Naive thymus-derived CD4-positive, alpha-beta T cell (primary cell): ENCODE data around the gene DPH7. TPM values are rescaled to one million over a fixed set of nuclear protein-coding genes. Genes with fewer than 3 reads are reported as not detected.
A peak's percentile ranks its signal among the peaks of the same experiment; 100 is the strongest.
"Not testable (repeated sequence)": the region's sequence is repeated elsewhere in the genome, so short reads cannot be mapped to it uniquely, and the experiment has no call there.

Experiments
- ATAC-seq: fragments of 150-1000 bp; cut with Tn5 transposase; 2 replicates; pipeline ENCODE4 v1.10.0; 2021; ENCODE audit warnings: mild to moderate bottlenecking, moderate library complexity
- CTCF ChIA-PET: fragments of 350-600 bp; sonication (Branson Sonifier 250); formaldehyde crosslinking; loops from one replicate; lab custom pipeline; 2021; ENCODE audit warnings: antibody characterized with exemption; lab: Charles Lee
- POLR2A ChIA-PET: fragments of 350-600 bp; sonication (Branson Sonifier 250); formaldehyde crosslinking; loops from one replicate; lab custom pipeline; 2021; ENCODE audit warnings: antibody characterized with exemption, inconsistent platforms; lab: Charles Lee
- DNase-seq, 9 donors: peaks; one replicate each; pipeline versions ENCODE4 v3.0.0 to v3.0.0-alpha.2; 2020 to 2022; ENCODE audit warnings: mixed read lengths in 1 of 9
- H3K27ac ChIP-seq: one replicate; pipeline ENCODE4 v1.7.0; 2013; ENCODE audit warnings: mild to moderate bottlenecking, low read depth, low read length, moderate library complexity
- H3K27me3 ChIP-seq, 2 donors: one replicate each; pipeline ENCODE4 v1.7.0; 2013; ENCODE audit warnings: low read length in 2 of 2, mild to moderate bottlenecking in 2 of 2, moderate library complexity in 2 of 2; ENCODE audit not compliant: control insufficient read depth in 2 of 2, insufficient read depth in 2 of 2
- H3K36me3 ChIP-seq, 3 experiments: 1 replicate in 2 of 3; 2 replicates in 1 of 3; pipeline ENCODE4 v1.7.0; 2013; ENCODE audit warnings: low read length in 3 of 3, mild to moderate bottlenecking in 3 of 3, moderate library complexity in 1 of 3; ENCODE audit not compliant: insufficient read depth in 3 of 3, control insufficient read depth in 2 of 3
- H3K4me1 ChIP-seq, 2 donors: one replicate each; pipeline ENCODE4 v1.7.0; 2013; ENCODE audit warnings: low read length in 2 of 2, mild to moderate bottlenecking in 2 of 2, moderate library complexity in 1 of 2; ENCODE audit not compliant: control insufficient read depth in 2 of 2, insufficient read depth in 2 of 2
- H3K4me3 ChIP-seq: 2 replicates; pipeline ENCODE4 v1.7.0; 2013; ENCODE audit warnings: mild to moderate bottlenecking, low read length
- H3K9me3 ChIP-seq, 3 experiments: 1 replicate in 2 of 3; 2 replicates in 1 of 3; pipeline ENCODE4 v1.7.0; 2013; ENCODE audit warnings: low read length in 3 of 3; ENCODE audit not compliant: control insufficient read depth in 2 of 3
- H3K27ac Mint-ChIP-seq, 9 donors: one replicate each; pipeline ENCODE4 v1.8.0; 2020 to 2022; ENCODE audit warnings: mixed read lengths in 9 of 9, mild to moderate bottlenecking in 8 of 9, moderate library complexity in 5 of 9, inconsistent platforms in 2 of 9
- H3K27me3 Mint-ChIP-seq, 5 donors: one replicate each; pipeline ENCODE4 v1.8.0; 2021 to 2022; ENCODE audit warnings: mixed read lengths in 5 of 5, mild to moderate bottlenecking in 1 of 5
- H3K36me3 Mint-ChIP-seq, 5 donors: one replicate each; pipeline ENCODE4 v1.8.0; 2020 to 2022; ENCODE audit warnings: mixed read lengths in 5 of 5, mild to moderate bottlenecking in 3 of 5, inconsistent platforms in 1 of 5
- H3K4me1 Mint-ChIP-seq, 7 donors: one replicate each; pipeline ENCODE4 v1.8.0; 2020 to 2022; ENCODE audit warnings: mixed read lengths in 7 of 7, mild to moderate bottlenecking in 3 of 7, inconsistent platforms in 1 of 7
- H3K4me3 Mint-ChIP-seq, 10 donors: one replicate each; pipeline ENCODE4 v1.8.0; 2020 to 2022; ENCODE audit warnings: mild to moderate bottlenecking in 10 of 10, mixed read lengths in 10 of 10, moderate library complexity in 6 of 10, inconsistent platforms in 2 of 10
- H3K9me3 Mint-ChIP-seq, 11 donors: one replicate each; pipeline ENCODE4 v1.8.0; 2020 to 2022; ENCODE audit warnings: mixed read lengths in 11 of 11, mild to moderate bottlenecking in 4 of 11, inconsistent platforms in 1 of 11, moderate library complexity in 1 of 11
- intact Hi-C, 2 donors: fragments of 100-400 bp; cut with micrococcal nuclease; formaldehyde crosslinking; loops; one replicate each; pipeline ENCODE4 v1.15.1; 2023
- polyA plus RNA-seq, 2 donors: library from polyadenylated mRNA; unstranded; fragments of 300-500 nt; fragmentation: Illumina TruSeq; gene quantifications; one replicate each; pipeline ENCODE4 v1.2.3, GENCODE V29; 2021
- total RNA-seq, 6 experiments: library from RNA in 5 of 6; stranded (reverse) in 5 of 6; gene quantifications; 1 replicate in 5 of 6; 2 replicates in 1 of 6; pipeline ENCODE4 v1.2.3 and lab custom pipeline; 2021 to 2026

DPH7 gene
- total and polyA plus RNA-seq, 7 experiments from 2014 or later, result 29.7 to 77.5 (median 47.8) TPM

- Histone ChIP-seq H3K27ac (no peak overlapping the region), H3K9me3 (no peaks in the 10 kb centered on the region), H3K4me3 (no peak overlapping the region), H3K4me1 (no peaks in the 10 kb centered on the region), H3K27me3 (no peaks in the 10 kb centered on the region), H3K36me3 (peaks cover 0 to 21% (median 0%) of the 10 kb centered on the region in 3 experiments)
- no peak for DNase-seq
- CTCF ChIA-PET, result interaction anchor here (0.7 kb wide), 1 partner anchor 313 kb away, joined by 3 read pairs; no protein-coding TSS in a partner anchor
- no peak overlapping the region for H3K4me3 Mint-ChIP-seq
- POLR2A ChIA-PET, result no interaction called here
- no peaks in the 10 kb centered on the region for H3K9me3 Mint-ChIP-seq
- H3K36me3 Mint-ChIP-seq, result peaks cover 4 to 28% (median 11%) of the 10 kb centered on the region in 5 donors
- H3K27ac Mint-ChIP-seq, result no peak overlapping the region
- H3K27me3 Mint-ChIP-seq, result no peaks in the 10 kb centered on the region
- peaks cover 0 to 11% (median 6%) of the 10 kb centered on the region in 7 donors for H3K4me1 Mint-ChIP-seq
- intact Hi-C loops, result loop anchor here in 1 of 2 donors (10.0 kb wide), 2 partner anchors 131 to 251 kb away; partner anchors contain the start of genes EXD3, NOXA1 and NRARP
- ATAC-seq, result no peak
These were observed 22.5 kb downstream of the DPH7 start for GRCh38 chr9:137556069-137556838.

DNA sequence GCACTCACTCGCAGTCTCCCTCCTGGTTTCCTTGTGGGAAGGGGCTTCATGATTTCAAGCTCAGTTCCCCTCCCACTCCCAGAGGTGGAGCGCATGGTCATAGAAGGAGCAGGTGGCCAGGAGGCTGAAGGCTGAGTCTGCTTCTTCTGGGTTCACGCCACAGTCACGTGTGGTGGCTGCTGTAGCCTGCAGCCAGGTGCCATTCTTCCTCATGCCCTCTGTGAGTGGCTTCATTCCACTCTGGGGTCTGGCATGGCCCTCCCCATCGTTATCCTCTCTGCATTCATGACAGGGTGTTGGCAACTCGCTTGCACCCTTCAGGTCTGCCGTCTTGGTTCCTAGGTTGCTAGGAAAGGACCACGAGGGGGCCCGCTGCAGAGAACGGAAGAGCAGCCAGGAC lies 23.5 kb downstream of the DPH7 start:
- peak overlapping the region in 1 of 9 donors; percentile 53 for H3K27ac Mint-ChIP-seq
- CTCF ChIA-PET, result no interaction called here
- no peaks in the 10 kb centered on the region for H3K9me3 Mint-ChIP-seq
- H3K9me3 ChIP-seq, result no peaks in the 10 kb centered on the region
- peaks cover 0 to 21% (median 0%) of the 10 kb centered on the region in 3 experiments for H3K36me3 ChIP-seq
- H3K4me3 ChIP-seq, result no peak overlapping the region
- ATAC-seq (no peak), DNase-seq (no peak)
- no peaks in the 10 kb centered on the region for H3K27me3 Mint-ChIP-seq
- no peak overlapping the region for H3K27ac ChIP-seq
- intact Hi-C loops, result loop anchor here in 1 of 2 donors (10.0 kb wide), 2 partner anchors 130 to 250 kb away; partner anchors contain the start of genes EXD3, NOXA1 and NRARP
- no peaks in the 10 kb centered on the region for H3K4me1 ChIP-seq
- H3K4me1 Mint-ChIP-seq, result peaks cover 3 to 11% (median 8%) of the 10 kb centered on the region in 7 donors
- no peaks in the 10 kb centered on the region for H3K27me3 ChIP-seq
- H3K4me3 Mint-ChIP-seq, result no peak overlapping the region
- H3K36me3 Mint-ChIP-seq, result peaks cover 4 to 26% (median 10%) of the 10 kb centered on the region in 5 donors
- POLR2A ChIA-PET, result no interaction called here

DNA sequence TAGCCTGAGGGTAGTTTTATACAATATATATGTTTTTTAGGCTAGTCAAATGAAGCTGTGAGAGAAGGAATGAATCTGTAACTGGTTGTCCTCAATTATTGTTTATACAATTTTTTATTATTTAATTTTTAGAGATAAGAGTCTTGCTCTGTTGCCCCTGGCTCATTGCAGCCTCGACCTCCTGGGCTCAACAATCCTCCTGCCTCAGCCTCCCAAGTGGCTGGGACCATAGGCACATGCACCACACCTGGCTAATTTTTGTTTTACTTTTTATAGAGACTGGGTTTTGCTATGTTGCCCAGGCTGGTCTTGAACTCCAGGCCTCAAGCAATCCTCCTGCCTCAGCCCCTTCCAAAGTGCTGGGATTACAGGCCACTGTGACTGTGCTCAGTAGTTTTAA lies 24.4 kb downstream of the DPH7 start:
- H3K27me3 ChIP-seq, result no peaks in the 10 kb centered on the region
- H3K9me3 Mint-ChIP-seq, result no peaks in the 10 kb centered on the region
- no peak overlapping the region for H3K27ac ChIP-seq
- H3K4me3 ChIP-seq, result no peak overlapping the region
- H3K4me1 Mint-ChIP-seq, result peaks cover 10 to 18% (median 15%) of the 10 kb centered on the region in 7 donors
- H3K4me1 ChIP-seq, result peaks cover 0 to 6% of the 10 kb centered on the region in 2 donors
- no peaks in the 10 kb centered on the region for H3K27me3 Mint-ChIP-seq
- H3K27ac Mint-ChIP-seq, result peak overlapping the region in 2 of 9 donors; percentile 8 to 14
- H3K36me3 ChIP-seq, result peaks cover 0 to 21% (median 0%) of the 10 kb centered on the region in 3 experiments
- ChIA-PET POLR2A (interaction anchor here (1.4 kb wide), 1 partner anchor 18 kb away, joined by 3 read pairs; no protein-coding TSS in a partner anchor), CTCF (interaction anchor here (0.7 kb wide), 1 partner anchor 111 kb away, joined by 3 read pairs; no protein-coding TSS in a partner anchor)
- DNase-seq (no peak), ATAC-seq (no peak)
- peaks cover 0 to 18% (median 6%) of the 10 kb centered on the region in 5 donors for H3K36me3 Mint-ChIP-seq
- no peak overlapping the region for H3K4me3 Mint-ChIP-seq
- intact Hi-C loops, result loop anchor here in 1 of 2 donors (5.0 to 10.0 kb wide), 5 partner anchors 92 to 1072 kb away; partner anchors contain the start of genes EXD3, NOXA1, NRARP and SEC16A
- H3K9me3 ChIP-seq, result no peaks in the 10 kb centered on the region

- ChIA-PET CTCF (interaction anchor here (0.7 kb wide), 1 partner anchor 110 kb away, joined by 3 read pairs; no protein-coding TSS in a partner anchor), POLR2A (interaction anchor here (1.4 kb wide), 1 partner anchor 19 kb away, joined by 3 read pairs; no protein-coding TSS in a partner anchor)
- H3K27ac ChIP-seq, H3K9me3 ChIP-seq, H3K27me3 ChIP-seq, H3K4me3 ChIP-seq, ATAC-seq, H3K27me3 Mint-ChIP-seq, H3K9me3 Mint-ChIP-seq, H3K4me1 ChIP-seq, DNase-seq: not testable (repeated sequence)
- Mint-ChIP-seq H3K27ac (peak overlapping the region in 1 of 9 donors; percentile 85), H3K4me1 (peaks cover 11 to 20% (median 17%) of the 10 kb centered on the region in 7 donors), H3K36me3 (peaks cover 0 to 17% (median 6%) of the 10 kb centered on the region in 5 donors), H3K4me3 (peak overlapping the region in 2 of 10 donors; percentile 6 to 22)
- H3K36me3 ChIP-seq, result peaks cover 0 to 21% (median 0%) of the 10 kb centered on the region in 3 experiments
- intact Hi-C loops, result loop anchor here in 1 of 2 donors (5.0 to 10.0 kb wide), 5 partner anchors 91 to 1071 kb away; partner anchors contain the start of genes EXD3, NOXA1, NRARP and SEC16A
These were observed 25.1 kb downstream of the DPH7 start for GRCh38 chr9:137553654-137554053.

GRCh38 chr9:137552022-137552768 lies 26.5 kb downstream of the DPH7 start:
- H3K9me3 Mint-ChIP-seq, result peaks cover 0 to 1% (median 0%) of the 10 kb centered on the region in 11 donors
- intact Hi-C loops, result loop anchor here in 1 of 2 donors (5.0 to 10.0 kb wide), 5 partner anchors 90 to 1070 kb away; partner anchors contain the start of genes EXD3, NOXA1, NRARP and SEC16A
- peak overlapping the region; percentile 77 for H3K4me3 ChIP-seq

More at GRCh38 chr9:137552022-137552768, 26.5 kb downstream of the DPH7 start:
- H3K4me3 Mint-ChIP-seq, result peak overlapping the region; percentile 82 to 96 (median 88)
- peaks cover 0 to 6% of the 10 kb centered on the region in 2 donors for H3K4me1 ChIP-seq
- DNase-seq (peak in 5 of 9 donors; percentile 19 to 41 (median 25)), ATAC-seq (peak; percentile 1)
- peaks cover 0 to 15% (median 0%) of the 10 kb centered on the region in 3 experiments for H3K36me3 ChIP-seq
- ChIA-PET POLR2A (interaction anchor here (0.6 to 2.1 kb wide), 13 partner anchors 11 to 311 kb away, joined by 3 to 6 read pairs (median 4); partner anchors contain the start of genes DPH7, EHMT1 and TUBB4B), CTCF (interaction anchor here (0.6 to 1.4 kb wide), 3 partner anchors 24 to 476 kb away, joined by 3 read pairs; no protein-coding TSS in a partner anchor)
- no peaks in the 10 kb centered on the region for H3K27me3 Mint-ChIP-seq
- H3K27me3 ChIP-seq, result no peaks in the 10 kb centered on the region
- peaks cover 11 to 24% (median 17%) of the 10 kb centered on the region in 7 donors for H3K4me1 Mint-ChIP-seq
- H3K27ac ChIP-seq, result peak overlapping the region; percentile 85
- H3K9me3 ChIP-seq, result no peaks in the 10 kb centered on the region
- peaks cover 0 to 13% (median 6%) of the 10 kb centered on the region in 5 donors for H3K36me3 Mint-ChIP-seq
- peak overlapping the region; percentile 77 to 91 (median 83) for H3K27ac Mint-ChIP-seq
